ENCODE data around the gene GSTM3.
"Not testable (repeated sequence)": the region's sequence is repeated elsewhere in the genome, so short reads cannot be mapped to it uniquely, and the experiment has no call there.

The GSTM3 gene

GRCh38 chr1:109697861-109698260 lies 43.0 kb downstream of the GSTM3 start:
- DNase-seq (ENCODE audit: low read depth in 2 of 2): not testable (repeated sequence)

GRCh38 chr1:109697066-109697465 lies 43.8 kb downstream of the GSTM3 start:
- DNase-seq (ENCODE audit: low read depth in 2 of 2): no peak

- not testable (repeated sequence) for DNase-seq (ENCODE audit: low read depth in 2 of 2)
Measured at GRCh38 chr1:109695138-109695537, 45.7 kb downstream of the GSTM3 start.

- not testable (repeated sequence) for DNase-seq (ENCODE audit: low read depth in 2 of 2)
Measured at GRCh38 chr1:109694400-109694799, 46.4 kb downstream of the GSTM3 start.

- no peak for DNase-seq (ENCODE audit: low read depth in 2 of 2)
Measured at GRCh38 chr1:109691759-109692158, 49.1 kb downstream of the GSTM3 start.

- no peak for DNase-seq (ENCODE audit: low read depth in 2 of 2)
Measured at GRCh38 chr1:109689844-109690405, 50.9 kb downstream of the GSTM3 start.

- peak; percentile 31 to 32 for DNase-seq (ENCODE audit: low read depth in 2 of 2)
Measured at GRCh38 chr1:109687641-109688499, 53.0 kb downstream of the GSTM3 start, which contains the start of gene GSTM1. TSS of gene GSTM1 (plus strand) at chr1:109687817. CDS start at chr1:109687874, 57 bp downstream.

GRCh38 chr1:109687109-109687508 lies 53.7 kb downstream of the GSTM3 start:
- not testable (repeated sequence) for DNase-seq (ENCODE audit: low read depth in 2 of 2)

- not testable (repeated sequence) for DNase-seq (ENCODE audit: low read depth in 2 of 2)
Measured at GRCh38 chr1:109685890-109686289, 54.9 kb downstream of the GSTM3 start.

GRCh38 chr1:109685399-109685798 lies 55.4 kb downstream of the GSTM3 start:
- DNase-seq (ENCODE audit: low read depth in 2 of 2): not testable (repeated sequence)

GRCh38 chr1:109684777-109685176 lies 56.1 kb downstream of the GSTM3 start:
- DNase-seq (ENCODE audit: low read depth in 2 of 2): not testable (repeated sequence)

Measured in fibroblast of skin of left biceps (primary cell).